ENCODE data around the gene C5AR2.
A peak's percentile ranks its signal among the peaks of the same experiment; 100 is the strongest.
"Not testable (repeated sequence)": the region's sequence is repeated elsewhere in the genome, so short reads cannot be mapped to it uniquely, and the experiment has no call there.

C5AR2 gene

GRCh38 chr19:47322058-47322457 lies 9.9 kb upstream of the C5AR2 start:
- Histone ChIP-seq H3K36me3 (ENCODE audit: control insufficient read depth in 5 of 5, insufficient read depth in 5 of 5, low read length in 5 of 5) (peaks cover 0 to 12% (median 3%) of the 10 kb centered on the region in 5 donors), H3K27me3 (ENCODE audit: control insufficient read depth in 5 of 5, insufficient read depth in 4 of 5, low read length in 5 of 5) (peaks cover 3 to 15% (median 8%) of the 10 kb centered on the region in 5 donors), H3K9ac (ENCODE audit: low read length in 5 of 5) (no peak overlapping the region), H3K4me3 (ENCODE audit: low read depth in 1 of 5, low read length in 5 of 5) (peak overlapping the region in 1 of 5 donors; percentile 37), H3K4me1 (ENCODE audit: control insufficient read depth in 5 of 5, insufficient read depth in 5 of 5, low read length in 5 of 5) (peaks cover 0 to 10% (median 0%) of the 10 kb centered on the region in 5 donors), H3K9me3 (ENCODE audit: control insufficient read depth in 5 of 5, low read length in 5 of 5) (no peaks in the 10 kb centered on the region), H3K27ac (ENCODE audit: low read depth, low read length) (no peak overlapping the region)

GRCh38 chr19:47323409-47323808 lies 8.6 kb upstream of the C5AR2 start:
- peak overlapping the region in 4 of 5 donors; percentile 32 to 56 (median 44) for H3K4me3 ChIP-seq (ENCODE audit: low read depth in 1 of 5, low read length in 5 of 5)
- peaks cover 3 to 15% (median 8%) of the 10 kb centered on the region in 5 donors for H3K27me3 ChIP-seq (ENCODE audit: control insufficient read depth in 5 of 5, insufficient read depth in 4 of 5, low read length in 5 of 5)
- H3K27ac ChIP-seq (ENCODE audit: low read depth, low read length): no peak overlapping the region
- H3K9me3 ChIP-seq (ENCODE audit: control insufficient read depth in 5 of 5, low read length in 5 of 5): no peaks in the 10 kb centered on the region
- H3K36me3 ChIP-seq (ENCODE audit: control insufficient read depth in 5 of 5, insufficient read depth in 5 of 5, low read length in 5 of 5): peaks cover 0 to 12% (median 3%) of the 10 kb centered on the region in 5 donors
- peaks cover 0 to 9% (median 0%) of the 10 kb centered on the region in 5 donors for H3K4me1 ChIP-seq (ENCODE audit: control insufficient read depth in 5 of 5, insufficient read depth in 5 of 5, low read length in 5 of 5)
- H3K9ac ChIP-seq (ENCODE audit: low read length in 5 of 5): peak overlapping the region in 1 of 5 donors; percentile 17

DNA sequence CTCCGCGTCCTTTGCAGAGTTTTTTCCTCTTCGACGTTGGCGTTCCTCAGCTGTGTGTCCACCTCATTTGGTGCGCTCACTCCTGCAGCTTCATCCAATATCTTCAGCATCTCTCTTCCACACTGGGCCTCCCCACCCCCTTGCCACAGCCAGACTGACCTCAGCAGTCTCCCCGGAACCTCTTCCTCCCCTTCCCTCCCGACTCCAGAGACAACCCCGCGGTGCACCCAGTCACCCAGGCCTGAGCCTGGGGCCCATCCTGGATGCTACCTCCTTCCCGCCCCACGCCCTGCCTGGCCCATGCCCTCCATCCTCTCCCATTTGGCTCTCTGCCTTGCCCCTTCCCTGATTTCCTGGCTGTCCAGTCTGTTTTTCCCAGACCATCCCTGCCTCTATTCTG lies 8.1 kb upstream of the C5AR2 start:
- Histone ChIP-seq H3K4me1 (ENCODE audit: control insufficient read depth in 5 of 5, insufficient read depth in 5 of 5, low read length in 5 of 5) (peaks cover 0 to 8% (median 0%) of the 10 kb centered on the region in 5 donors), H3K27me3 (ENCODE audit: control insufficient read depth in 5 of 5, insufficient read depth in 4 of 5, low read length in 5 of 5) (peaks cover 3 to 15% (median 8%) of the 10 kb centered on the region in 5 donors), H3K9ac (ENCODE audit: low read length in 5 of 5) (peak overlapping the region in 2 of 5 donors; percentile 25 to 49), H3K36me3 (ENCODE audit: control insufficient read depth in 5 of 5, insufficient read depth in 5 of 5, low read length in 5 of 5) (peaks cover 0 to 12% (median 3%) of the 10 kb centered on the region in 5 donors), H3K4me3 (ENCODE audit: low read depth in 1 of 5, low read length in 5 of 5) (peak overlapping the region in 4 of 5 donors; percentile 32 to 56 (median 42)), H3K9me3 (ENCODE audit: control insufficient read depth in 5 of 5, low read length in 5 of 5) (no peaks in the 10 kb centered on the region), H3K27ac (ENCODE audit: low read depth, low read length) (peak overlapping the region; percentile 50)

DNA sequence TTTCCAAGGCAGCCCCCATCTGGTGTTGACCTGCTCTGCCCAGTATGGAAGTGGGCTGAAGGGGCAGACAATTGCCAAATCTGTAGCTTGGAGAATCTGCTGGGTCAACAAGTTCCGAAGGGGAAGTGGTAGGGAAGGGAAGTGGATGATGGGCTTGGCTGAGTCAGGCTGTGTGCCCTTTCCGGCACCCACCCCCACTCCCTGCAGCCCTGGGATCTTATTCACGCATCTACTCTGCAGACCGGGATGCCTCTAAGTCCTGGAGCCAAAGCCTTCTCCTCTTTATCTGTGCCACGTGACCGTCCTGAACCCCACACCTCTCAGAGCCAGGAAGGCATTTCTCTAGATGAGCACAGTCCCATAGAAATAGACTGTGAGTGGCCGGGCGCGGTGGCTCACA lies 7.5 kb upstream of the C5AR2 start:
- peak overlapping the region in 3 of 5 donors; percentile 40 to 56 (median 43) for H3K4me3 ChIP-seq (ENCODE audit: low read depth in 1 of 5, low read length in 5 of 5)
- H3K9me3 ChIP-seq (ENCODE audit: control insufficient read depth in 5 of 5, low read length in 5 of 5): no peaks in the 10 kb centered on the region
- H3K4me1 ChIP-seq (ENCODE audit: control insufficient read depth in 5 of 5, insufficient read depth in 5 of 5, low read length in 5 of 5): peaks cover 0 to 8% (median 0%) of the 10 kb centered on the region in 5 donors
- H3K9ac ChIP-seq (ENCODE audit: low read length in 5 of 5): no peak overlapping the region
- H3K27ac ChIP-seq (ENCODE audit: low read depth, low read length): peak overlapping the region; percentile 50
- peaks cover 0 to 12% (median 3%) of the 10 kb centered on the region in 5 donors for H3K36me3 ChIP-seq (ENCODE audit: control insufficient read depth in 5 of 5, insufficient read depth in 5 of 5, low read length in 5 of 5)
- H3K27me3 ChIP-seq (ENCODE audit: control insufficient read depth in 5 of 5, insufficient read depth in 4 of 5, low read length in 5 of 5): peaks cover 3 to 15% (median 12%) of the 10 kb centered on the region in 5 donors

DNA sequence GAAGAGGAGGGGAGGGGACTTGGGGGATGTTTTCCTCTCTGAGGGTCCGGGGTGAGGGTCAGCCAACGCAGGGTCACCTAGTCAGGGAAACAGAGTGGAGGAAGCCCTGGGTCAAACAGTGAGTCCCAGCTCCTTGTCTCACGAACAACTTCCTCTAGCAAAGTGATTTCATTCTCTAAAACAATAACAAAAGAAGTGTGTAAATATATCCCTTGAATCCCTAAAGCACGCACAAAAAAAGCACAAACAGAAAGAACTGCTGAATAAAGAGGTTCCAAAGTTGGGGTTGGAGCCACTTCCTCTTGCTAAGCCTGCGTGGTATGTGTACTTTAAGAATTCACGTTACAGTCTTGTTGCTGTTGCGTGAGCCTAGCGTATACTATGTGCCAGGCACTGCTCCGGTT lies 1.5 kb upstream of the C5AR2 start:
- H3K27ac ChIP-seq (ENCODE audit: low read depth, low read length): no peak overlapping the region
- H3K4me1 ChIP-seq (ENCODE audit: control insufficient read depth in 5 of 5, insufficient read depth in 5 of 5, low read length in 5 of 5): peaks cover 0 to 21% (median 7%) of the 10 kb centered on the region in 5 donors
- peak overlapping the region in 3 of 5 donors; percentile 25 to 65 (median 41) for H3K9ac ChIP-seq (ENCODE audit: low read length in 5 of 5)
- peak overlapping the region in 2 of 5 donors; percentile 32 to 52 for H3K4me3 ChIP-seq (ENCODE audit: low read depth in 1 of 5, low read length in 5 of 5)
- peaks cover 0 to 12% (median 0%) of the 10 kb centered on the region in 5 donors for H3K27me3 ChIP-seq (ENCODE audit: control insufficient read depth in 5 of 5, insufficient read depth in 4 of 5, low read length in 5 of 5)
- H3K9me3 ChIP-seq (ENCODE audit: control insufficient read depth in 5 of 5, low read length in 5 of 5): no peaks in the 10 kb centered on the region
- H3K36me3 ChIP-seq (ENCODE audit: control insufficient read depth in 5 of 5, insufficient read depth in 5 of 5, low read length in 5 of 5): no peaks in the 10 kb centered on the region

GRCh38 chr19:47331490-47331889 lies 485 bp upstream of the C5AR2 start:
- Histone ChIP-seq H3K9me3 (ENCODE audit: control insufficient read depth in 5 of 5, low read length in 5 of 5) (no peaks in the 10 kb centered on the region), H3K4me3 (ENCODE audit: low read depth in 1 of 5, low read length in 5 of 5) (no peak overlapping the region), H3K9ac (ENCODE audit: low read length in 5 of 5) (no peak overlapping the region), H3K36me3 (ENCODE audit: control insufficient read depth in 5 of 5, insufficient read depth in 5 of 5, low read length in 5 of 5) (no peaks in the 10 kb centered on the region), H3K27me3 (ENCODE audit: control insufficient read depth in 5 of 5, insufficient read depth in 4 of 5, low read length in 5 of 5) (peaks cover 0 to 12% (median 0%) of the 10 kb centered on the region in 5 donors), H3K27ac (ENCODE audit: low read depth, low read length) (no peak overlapping the region), H3K4me1 (ENCODE audit: control insufficient read depth in 5 of 5, insufficient read depth in 5 of 5, low read length in 5 of 5) (peaks cover 0 to 27% (median 7%) of the 10 kb centered on the region in 5 donors)

- not testable (repeated sequence) for H3K27ac ChIP-seq (ENCODE audit: low read depth, low read length); H3K9me3 ChIP-seq (ENCODE audit: control insufficient read depth in 5 of 5, low read length in 5 of 5); H3K27me3 ChIP-seq (ENCODE audit: control insufficient read depth in 5 of 5, insufficient read depth in 4 of 5, low read length in 5 of 5); H3K36me3 ChIP-seq (ENCODE audit: control insufficient read depth in 5 of 5, insufficient read depth in 5 of 5, low read length in 5 of 5)
- Histone ChIP-seq H3K4me1 (ENCODE audit: control insufficient read depth in 5 of 5, insufficient read depth in 5 of 5, low read length in 5 of 5) (peaks cover 0 to 16% (median 3%) of the 10 kb centered on the region in 5 donors), H3K4me3 (ENCODE audit: low read depth in 1 of 5, low read length in 5 of 5) (peak overlapping the region in 1 of 5 donors; percentile 21), H3K9ac (ENCODE audit: low read length in 5 of 5) (peak overlapping the region in 1 of 5 donors; percentile 20)
Measured at GRCh38 chr19:47336765-47337718, 5.1 kb downstream of the C5AR2 start.

DNA sequence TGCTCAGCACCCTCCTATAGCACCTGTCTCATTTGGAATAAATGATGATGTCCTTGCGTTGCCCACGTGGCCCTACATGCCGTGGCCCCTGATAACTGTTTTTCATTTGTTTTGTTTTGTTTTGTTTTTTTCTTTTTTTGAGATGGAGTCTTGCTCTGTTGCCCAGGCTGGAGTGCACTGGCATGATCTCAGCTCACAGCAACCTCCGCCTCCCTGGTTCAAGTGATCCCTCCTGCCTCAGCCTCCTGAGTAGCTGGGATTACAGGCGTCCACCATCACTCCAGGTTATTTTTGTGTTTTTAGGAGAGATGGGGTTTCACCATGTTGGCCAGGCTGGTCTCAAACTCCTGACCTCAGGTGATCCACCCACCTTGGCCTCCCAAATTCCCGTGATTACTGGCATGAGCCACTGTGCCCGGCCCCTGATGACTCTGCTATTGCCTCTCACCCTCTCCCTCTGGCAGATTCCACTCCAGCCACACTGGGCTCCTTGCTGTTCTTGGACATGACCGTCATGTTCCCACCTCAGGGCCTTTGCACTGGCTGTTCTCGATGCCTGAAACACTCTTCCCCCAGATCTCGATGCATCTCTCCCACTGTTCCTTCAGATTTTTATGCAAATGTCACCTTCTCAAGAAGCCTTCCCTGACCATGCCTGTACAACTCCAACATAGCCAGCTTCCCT lies 7.4 kb downstream of the C5AR2 start:
- Histone ChIP-seq H3K27ac (ENCODE audit: low read depth, low read length) (no peak overlapping the region), H3K36me3 (ENCODE audit: control insufficient read depth in 5 of 5, insufficient read depth in 5 of 5, low read length in 5 of 5) (peaks cover 0 to 7% (median 0%) of the 10 kb centered on the region in 5 donors), H3K27me3 (ENCODE audit: control insufficient read depth in 5 of 5, insufficient read depth in 4 of 5, low read length in 5 of 5) (peaks cover 0 to under 1% (median 0%) of the 10 kb centered on the region in 5 donors), H3K4me3 (ENCODE audit: low read depth in 1 of 5, low read length in 5 of 5) (no peak overlapping the region), H3K9ac (ENCODE audit: low read length in 5 of 5) (no peak overlapping the region), H3K9me3 (ENCODE audit: control insufficient read depth in 5 of 5, low read length in 5 of 5) (no peaks in the 10 kb centered on the region), H3K4me1 (ENCODE audit: control insufficient read depth in 5 of 5, insufficient read depth in 5 of 5, low read length in 5 of 5) (peaks cover 0 to 12% (median 0%) of the 10 kb centered on the region in 5 donors)

- Histone ChIP-seq H3K9me3 (ENCODE audit: control insufficient read depth in 5 of 5, low read length in 5 of 5) (no peaks in the 10 kb centered on the region), H3K27ac (ENCODE audit: low read depth, low read length) (no peak overlapping the region), H3K4me1 (ENCODE audit: control insufficient read depth in 5 of 5, insufficient read depth in 5 of 5, low read length in 5 of 5) (peaks cover 0 to 9% (median 0%) of the 10 kb centered on the region in 5 donors), H3K36me3 (ENCODE audit: control insufficient read depth in 5 of 5, insufficient read depth in 5 of 5, low read length in 5 of 5) (peaks cover 0 to 7% (median 0%) of the 10 kb centered on the region in 5 donors), H3K4me3 (ENCODE audit: low read depth in 1 of 5, low read length in 5 of 5) (no peak overlapping the region), H3K9ac (ENCODE audit: low read length in 5 of 5) (no peak overlapping the region), H3K27me3 (ENCODE audit: control insufficient read depth in 5 of 5, insufficient read depth in 4 of 5, low read length in 5 of 5) (no peaks in the 10 kb centered on the region)
Measured at GRCh38 chr19:47340477-47341208, 8.7 kb downstream of the C5AR2 start.

Measured in subcutaneous abdominal adipose tissue (tissue), 5 donors.